ENCODE results near the gene CSKMT. TPM values are rescaled to one million over a fixed set of nuclear protein-coding genes. Genes with fewer than 3 reads are reported as not detected.
"Not testable (repeated sequence)": the region's sequence is repeated elsewhere in the genome, so short reads cannot be mapped to it uniquely, and the experiment has no call there.

CSKMT gene
- total RNA-seq, 1 donor from 2014 or later = 69.4 TPM

GRCh38 chr11:62646825-62647608, 18.1 kb upstream of the CSKMT start:
- Mint-ChIP-seq H3K4me1 (ENCODE audit: low read depth) (peaks cover 24% of the 10 kb centered on the region), H3K4me3 (peak overlapping the region; percentile 100)
- intact Hi-C loops (cut with micrococcal nuclease) = loop anchor here (1.0 kb wide), 12 partner anchors 18 to 209 kb away; partner anchors contain the start of genes C11orf98, CSKMT, EML3 and HNRNPUL2

GRCh38 chr11:62647609-62648005, 17.5 kb upstream of the CSKMT start:
- no peaks in the 10 kb centered on the region for H3K27me3 Mint-ChIP-seq (ENCODE audit: insufficient read depth)
- intact Hi-C loops (cut with micrococcal nuclease) = no loop called here
- peak overlapping the region; percentile 5 for H3K4me3 Mint-ChIP-seq
- H3K9me3 Mint-ChIP-seq = no peaks in the 10 kb centered on the region
- H3K4me1 Mint-ChIP-seq (ENCODE audit: low read depth) = peaks cover 30% of the 10 kb centered on the region
- DNase-seq (ENCODE audit: low spot score) = no peak
- no peak overlapping the region for H3K27ac Mint-ChIP-seq
- H3K36me3 Mint-ChIP-seq (ENCODE audit: low read depth) = peaks cover 16% of the 10 kb centered on the region

More at GRCh38 chr11:62646825-62647608, 18.1 kb upstream of the CSKMT start:
- peak overlapping the region; percentile 98 for H3K27ac Mint-ChIP-seq
- no peaks in the 10 kb centered on the region for H3K9me3 Mint-ChIP-seq
- peaks cover 13% of the 10 kb centered on the region for H3K36me3 Mint-ChIP-seq (ENCODE audit: low read depth)
- no peaks in the 10 kb centered on the region for H3K27me3 Mint-ChIP-seq (ENCODE audit: insufficient read depth)
- DNase-seq (ENCODE audit: low spot score) = no peak

DNA sequence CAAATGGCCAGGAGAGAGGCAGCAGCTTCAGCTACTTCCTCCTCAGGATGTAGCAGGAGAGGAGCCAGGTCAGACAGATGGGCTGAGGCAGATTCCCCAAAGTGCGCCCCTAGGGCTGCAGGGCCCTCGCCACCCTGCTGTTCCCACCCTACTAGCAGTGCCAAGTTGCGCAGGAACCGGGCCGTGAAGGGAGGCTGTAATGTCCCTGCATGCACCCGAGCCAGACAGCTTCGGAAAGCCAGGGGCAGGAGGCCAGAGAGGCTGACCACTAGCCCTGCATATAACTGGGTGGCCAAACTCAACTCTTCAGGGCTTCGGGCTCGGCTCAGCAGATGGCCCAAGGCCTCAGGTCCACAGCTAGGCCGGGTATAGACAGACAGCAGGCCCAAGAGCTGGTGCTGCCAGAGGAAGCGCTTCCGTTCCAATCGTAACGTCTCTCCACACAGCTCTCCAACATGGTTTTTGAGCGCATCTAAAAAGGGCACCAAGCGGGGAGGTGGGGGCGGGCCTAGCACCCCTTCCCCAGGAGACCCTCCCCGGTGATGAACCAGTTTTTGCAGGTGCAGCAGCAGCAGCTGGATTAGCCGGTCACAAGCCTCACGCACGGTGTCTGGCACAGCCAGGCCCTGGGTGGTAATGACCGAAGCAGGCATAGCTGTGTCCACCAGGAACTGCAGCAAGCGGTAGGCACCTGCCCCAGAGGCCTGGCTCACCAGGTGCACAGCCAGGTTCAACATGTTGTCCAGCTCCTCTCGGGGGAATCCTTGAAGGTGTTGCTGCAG, 16.7 kb upstream of the CSKMT start:
- no peak for DNase-seq (ENCODE audit: low spot score)
- intact Hi-C loops (cut with micrococcal nuclease) = no loop called here
- Mint-ChIP-seq H3K36me3 (ENCODE audit: low read depth) (peaks cover 17% of the 10 kb centered on the region), H3K4me1 (ENCODE audit: low read depth) (peaks cover 32% of the 10 kb centered on the region), H3K9me3 (no peaks in the 10 kb centered on the region), H3K27me3 (ENCODE audit: insufficient read depth) (no peaks in the 10 kb centered on the region), H3K4me3 (no peak overlapping the region), H3K27ac (no peak overlapping the region)

DNA sequence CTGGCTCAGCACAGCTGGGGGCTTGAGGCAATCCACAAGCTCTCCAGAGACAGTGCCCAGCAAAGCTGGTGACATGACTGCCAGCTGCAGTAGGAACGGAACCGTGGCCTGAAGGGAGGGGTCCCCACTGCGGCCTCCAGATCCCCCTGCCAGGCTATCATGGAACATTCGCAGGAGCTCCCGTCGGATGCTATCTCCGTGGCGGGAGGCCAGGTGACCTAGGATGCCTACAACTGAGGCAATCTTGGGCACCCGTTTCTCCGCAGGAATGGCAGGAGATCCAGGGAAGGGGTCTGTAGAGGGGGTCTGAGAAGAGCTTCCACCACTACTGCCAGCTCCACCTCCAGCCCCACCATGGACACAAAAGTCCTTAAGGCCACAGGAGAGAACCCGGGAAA, 16.1 kb upstream of the CSKMT start:
- no peak overlapping the region for H3K27ac Mint-ChIP-seq
- peaks cover 17% of the 10 kb centered on the region for H3K36me3 Mint-ChIP-seq (ENCODE audit: low read depth)
- no peaks in the 10 kb centered on the region for H3K27me3 Mint-ChIP-seq (ENCODE audit: insufficient read depth)
- intact Hi-C loops (cut with micrococcal nuclease) = no loop called here
- DNase-seq (ENCODE audit: low spot score) = no peak
- no peaks in the 10 kb centered on the region for H3K9me3 Mint-ChIP-seq
- peaks cover 35% of the 10 kb centered on the region for H3K4me1 Mint-ChIP-seq (ENCODE audit: low read depth)
- H3K4me3 Mint-ChIP-seq = no peak overlapping the region

DNA sequence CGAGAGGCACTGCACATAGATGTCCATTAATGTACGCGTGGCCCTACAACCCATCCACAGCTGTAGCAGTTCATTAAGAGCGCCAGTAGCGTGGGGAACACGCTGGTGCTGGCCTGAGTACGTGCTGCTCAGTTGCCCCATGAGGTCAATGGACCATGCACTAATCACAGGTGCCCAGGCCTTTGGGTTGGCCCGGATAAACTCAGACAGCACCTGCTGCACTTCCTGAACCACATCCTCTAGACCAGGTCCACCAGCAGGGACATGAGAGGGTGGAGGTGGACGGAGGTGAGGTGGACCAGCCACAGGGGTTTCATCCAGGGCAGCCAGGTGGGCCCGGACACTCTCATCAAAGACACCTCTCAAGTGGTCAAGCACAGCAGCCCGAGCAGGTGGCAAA, 15.6 kb upstream of the CSKMT start:
- Mint-ChIP-seq H3K36me3 (ENCODE audit: low read depth) (peaks cover 14% of the 10 kb centered on the region), H3K27me3 (ENCODE audit: insufficient read depth) (no peaks in the 10 kb centered on the region), H3K4me3 (no peak overlapping the region), H3K9me3 (no peaks in the 10 kb centered on the region), H3K27ac (no peak overlapping the region), H3K4me1 (ENCODE audit: low read depth) (peaks cover 40% of the 10 kb centered on the region)
- intact Hi-C loops (cut with micrococcal nuclease) = no loop called here
- no peak for DNase-seq (ENCODE audit: low spot score)

GRCh38 chr11:62650283-62650682, 14.8 kb upstream of the CSKMT start:
- Mint-ChIP-seq H3K36me3 (ENCODE audit: low read depth) (peaks cover 11% of the 10 kb centered on the region), H3K4me1 (ENCODE audit: low read depth) (peaks cover 38% of the 10 kb centered on the region)
- intact Hi-C loops (cut with micrococcal nuclease); DNase-seq (ENCODE audit: low spot score); H3K27me3 Mint-ChIP-seq (ENCODE audit: insufficient read depth); H3K27ac Mint-ChIP-seq; H3K9me3 Mint-ChIP-seq; H3K4me3 Mint-ChIP-seq: not testable (repeated sequence)

DNA sequence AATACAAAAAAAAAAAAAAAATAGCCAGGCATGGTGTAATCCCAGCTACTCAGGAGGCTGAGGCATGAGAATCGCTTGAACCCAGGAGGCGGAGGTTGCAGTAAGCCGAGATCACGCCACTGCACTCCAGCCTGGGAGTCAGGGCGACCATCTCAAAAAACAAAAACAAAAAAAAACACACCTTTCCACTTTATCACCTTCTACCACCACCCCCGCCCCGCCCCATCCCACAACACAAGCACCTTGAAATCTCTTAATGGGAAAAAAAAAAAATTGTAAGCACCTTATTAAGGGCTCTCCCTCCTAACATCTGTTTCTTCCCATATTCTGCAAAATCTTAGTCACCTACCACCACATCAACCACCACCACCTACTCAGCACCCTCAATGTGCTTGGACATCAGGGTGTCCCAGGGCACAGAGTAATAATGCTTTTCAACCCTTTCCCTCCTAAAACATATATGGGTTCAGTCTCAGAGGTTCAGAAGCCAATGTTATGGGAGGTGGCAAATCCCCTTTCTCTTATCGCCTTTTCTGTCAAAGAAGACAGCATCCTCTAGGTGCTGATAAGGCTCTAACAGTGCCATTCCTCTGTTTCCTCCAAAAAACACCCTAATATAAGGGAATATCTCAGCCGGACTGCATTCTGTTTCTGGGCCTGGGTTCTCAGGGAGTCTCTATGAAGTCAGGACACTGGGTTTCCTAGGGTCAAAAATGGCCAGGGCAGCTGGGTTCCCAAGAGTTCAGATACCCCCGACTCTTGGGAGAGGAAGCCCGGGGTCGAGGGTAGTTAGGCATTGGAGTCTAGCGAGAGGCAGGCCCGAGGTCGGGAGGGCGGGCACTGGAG, 12.7 kb upstream of the CSKMT start:
- peak overlapping the region; percentile 95 for H3K27ac Mint-ChIP-seq
- intact Hi-C loops (cut with micrococcal nuclease) = loop anchor here (1.0 kb wide), 6 partner anchors 13 to 61 kb away; partner anchors contain the start of genes C11orf98, CSKMT, EML3 and TUT1
- H3K4me3 Mint-ChIP-seq = peak overlapping the region; percentile 99
- peaks cover 25% of the 10 kb centered on the region for H3K4me1 Mint-ChIP-seq (ENCODE audit: low read depth)
- DNase-seq (ENCODE audit: low spot score) = no peak
- H3K9me3 Mint-ChIP-seq = no peaks in the 10 kb centered on the region
- peaks cover 7% of the 10 kb centered on the region for H3K36me3 Mint-ChIP-seq (ENCODE audit: low read depth)
- no peaks in the 10 kb centered on the region for H3K27me3 Mint-ChIP-seq (ENCODE audit: insufficient read depth)

GRCh38 chr11:62654297-62654696, 10.8 kb upstream of the CSKMT start:
- H3K4me1 Mint-ChIP-seq (ENCODE audit: low read depth) = peaks cover 25% of the 10 kb centered on the region
- no peaks in the 10 kb centered on the region for H3K27me3 Mint-ChIP-seq (ENCODE audit: insufficient read depth)
- DNase-seq (ENCODE audit: low spot score) = no peak
- H3K4me3 Mint-ChIP-seq = peak overlapping the region; percentile 65
- peaks cover 4% of the 10 kb centered on the region for H3K36me3 Mint-ChIP-seq (ENCODE audit: low read depth)
- H3K9me3 Mint-ChIP-seq = no peaks in the 10 kb centered on the region
- H3K27ac Mint-ChIP-seq = peak overlapping the region; percentile 68
- intact Hi-C loops (cut with micrococcal nuclease) = no loop called here

- no peak for DNase-seq (ENCODE audit: low spot score)
- H3K4me1 Mint-ChIP-seq (ENCODE audit: low read depth) = peaks cover 22% of the 10 kb centered on the region
- H3K36me3 Mint-ChIP-seq (ENCODE audit: low read depth) = peaks cover 4% of the 10 kb centered on the region
- intact Hi-C loops (cut with micrococcal nuclease) = no loop called here
- H3K27ac Mint-ChIP-seq = no peak overlapping the region
- no peaks in the 10 kb centered on the region for H3K9me3 Mint-ChIP-seq
- H3K4me3 Mint-ChIP-seq = no peak overlapping the region
- H3K27me3 Mint-ChIP-seq (ENCODE audit: insufficient read depth) = no peaks in the 10 kb centered on the region
These were observed 8.2 kb upstream of the CSKMT start for GRCh38 chr11:62656796-62657429.

DNA sequence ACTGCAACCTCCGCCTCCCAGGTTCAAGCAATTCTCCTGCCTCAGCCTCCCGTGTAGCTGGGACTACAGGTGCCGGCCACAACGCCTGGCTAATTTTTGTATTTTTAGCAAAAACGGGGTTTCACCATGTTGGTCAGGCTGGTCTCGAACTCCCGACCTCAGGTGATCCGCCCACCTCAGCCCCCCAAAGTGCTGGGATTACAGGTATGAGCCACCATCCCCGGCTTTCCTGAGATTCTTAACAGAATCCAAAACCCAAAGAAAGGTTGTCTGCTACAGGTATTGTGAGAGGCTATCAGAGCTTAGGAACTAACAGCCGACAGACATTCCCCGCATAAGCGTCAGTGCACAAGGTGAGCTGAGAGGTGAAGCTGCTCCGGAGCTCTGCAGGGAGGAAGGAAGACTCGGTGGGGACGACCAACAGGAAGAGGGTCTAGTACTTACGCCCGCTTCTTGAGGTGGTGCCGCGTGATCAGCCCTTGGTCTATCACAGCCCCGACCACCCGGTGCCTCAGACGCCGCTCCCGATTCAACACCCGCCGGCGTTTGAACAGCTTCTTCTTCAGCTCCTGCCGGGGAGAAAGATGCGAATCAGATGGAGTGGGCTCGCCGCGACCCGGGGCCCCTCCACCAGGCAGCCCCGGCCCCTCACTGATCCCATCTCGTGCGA, 572 bp upstream of the CSKMT start:
- H3K27me3 Mint-ChIP-seq (ENCODE audit: insufficient read depth) = no peaks in the 10 kb centered on the region

GRCh38 chr11:62665599-62666258, 617 bp downstream of the CSKMT start:
- Mint-ChIP-seq H3K36me3 (ENCODE audit: low read depth) (peaks cover 37% of the 10 kb centered on the region), H3K4me3 (peak overlapping the region; percentile 98), H3K27ac (peak overlapping the region; percentile 81), H3K27me3 (ENCODE audit: insufficient read depth) (no peaks in the 10 kb centered on the region), H3K4me1 (ENCODE audit: low read depth) (peaks cover 37% of the 10 kb centered on the region), H3K9me3 (no peaks in the 10 kb centered on the region)
- intact Hi-C loops (cut with micrococcal nuclease) = loop anchor here (1.0 to 2.0 kb wide), 11 partner anchors 12 to 215 kb away; partner anchors contain the start of genes EML3, GANAB, HNRNPUL2 and INTS5
- no peak for DNase-seq (ENCODE audit: low spot score)

More for the DNA sequence above, 572 bp upstream of the CSKMT start:
- Mint-ChIP-seq H3K4me1 (ENCODE audit: low read depth) (peaks cover 27% of the 10 kb centered on the region), H3K9me3 (no peaks in the 10 kb centered on the region), H3K4me3 (peak overlapping the region; percentile 98), H3K27ac (peak overlapping the region; percentile 81), H3K36me3 (ENCODE audit: low read depth) (peaks cover 37% of the 10 kb centered on the region)
- peak; percentile 48 for DNase-seq (ENCODE audit: low spot score)
- intact Hi-C loops (cut with micrococcal nuclease) = loop anchor here (1.0 to 2.0 kb wide), 11 partner anchors 11 to 216 kb away; partner anchors contain the start of genes EML3, GANAB, HNRNPUL2 and INTS5

All from activated T-helper 1 cell treated with anti-CD3 and anti-CD28 coated beads, Interleukin-12 subunit alpha, Interleukin-12 subunit beta, Interleukin-2, Interleukin-4 antibody, amounts not matched to agents 30 ng/mL and 10 ng/mL and 1 ng/mL, durations not matched to agents 14 hours and 24 hours and 36 hours (primary cell).